ENCODE measurements around the gene PDE1A. TPM values are rescaled to one million over a fixed set of nuclear protein-coding genes. Genes with fewer than 3 reads are reported as not detected.

PDE1A gene
- total and polyA plus RNA-seq, 8 donors: 0.60 to 4.2 (median 1.6) TPM

DNA sequence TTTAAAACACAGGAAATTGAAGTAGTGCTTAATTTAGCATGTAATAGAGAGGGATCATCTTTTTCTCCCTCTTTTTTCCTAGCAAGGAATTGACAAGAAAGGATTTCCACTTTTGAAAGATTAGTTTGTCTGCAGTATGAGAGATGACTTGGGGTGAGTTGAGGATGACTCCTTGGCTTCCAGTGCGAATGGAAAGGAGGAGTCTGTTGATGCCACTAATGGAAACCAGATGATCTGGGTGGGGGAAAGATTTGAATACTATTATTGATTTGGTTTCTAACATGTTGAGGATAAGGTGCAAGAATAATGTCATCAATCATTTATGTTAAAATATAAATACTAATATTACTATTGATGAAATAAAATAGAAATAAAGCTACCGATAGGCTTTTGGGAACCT, 235.8 kb downstream of the PDE1A start:
- H3K9me3 ChIP-seq: no peaks in the 10 kb centered on the region
- H3K27me3 ChIP-seq: no peaks in the 10 kb centered on the region
- H3K4me3 ChIP-seq: no peak overlapping the region
- WGBS, 2 donors: 88% methylated on average over 2 of the region's 2 CpGs
- FAIRE-seq: no peak
- intact Hi-C loops (cut with DNase I): no loop called here
- TF ChIP-seq, protein P1, sequence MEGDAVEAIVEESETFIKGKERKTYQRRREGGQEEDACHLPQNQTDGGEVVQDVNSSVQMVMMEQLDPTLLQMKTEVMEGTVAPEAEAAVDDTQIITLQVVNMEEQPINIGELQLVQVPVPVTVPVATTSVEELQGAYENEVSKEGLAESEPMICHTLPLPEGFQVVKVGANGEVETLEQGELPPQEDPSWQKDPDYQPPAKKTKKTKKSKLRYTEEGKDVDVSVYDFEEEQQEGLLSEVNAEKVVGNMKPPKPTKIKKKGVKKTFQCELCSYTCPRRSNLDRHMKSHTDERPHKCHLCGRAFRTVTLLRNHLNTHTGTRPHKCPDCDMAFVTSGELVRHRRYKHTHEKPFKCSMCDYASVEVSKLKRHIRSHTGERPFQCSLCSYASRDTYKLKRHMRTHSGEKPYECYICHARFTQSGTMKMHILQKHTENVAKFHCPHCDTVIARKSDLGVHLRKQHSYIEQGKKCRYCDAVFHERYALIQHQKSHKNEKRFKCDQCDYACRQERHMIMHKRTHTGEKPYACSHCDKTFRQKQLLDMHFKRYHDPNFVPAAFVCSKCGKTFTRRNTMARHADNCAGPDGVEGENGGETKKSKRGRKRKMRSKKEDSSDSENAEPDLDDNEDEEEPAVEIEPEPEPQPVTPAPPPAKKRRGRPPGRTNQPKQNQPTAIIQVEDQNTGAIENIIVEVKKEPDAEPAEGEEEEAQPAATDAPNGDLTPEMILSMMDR (IDR thresholded peaks at IDR 0.05): no peak
- no peak for ATAC-seq
- H3K36me3 ChIP-seq: no peaks in the 10 kb centered on the region
- no peak overlapping the region for H3K27ac ChIP-seq
- H3K4me1 ChIP-seq: no peaks in the 10 kb centered on the region
- no peak for DNase-seq

DNA sequence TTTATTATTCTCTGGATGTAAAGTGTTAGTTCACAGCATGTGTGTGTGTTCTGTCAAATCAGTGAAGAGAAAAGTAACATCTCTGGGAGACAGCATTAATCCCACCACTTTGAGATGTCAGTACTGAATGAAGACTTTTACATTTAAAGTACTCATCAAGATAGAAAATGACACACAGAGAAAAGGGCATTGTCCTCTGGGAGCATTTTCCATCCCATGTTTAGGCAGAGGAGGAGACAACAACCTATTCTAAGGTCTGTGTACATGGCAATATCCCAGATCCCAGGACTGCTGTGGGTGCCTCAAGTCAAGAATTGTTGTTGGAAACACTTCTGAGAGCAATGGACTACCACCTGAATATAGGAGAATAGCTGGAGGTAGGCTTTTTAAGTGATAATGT, 239.7 kb downstream of the PDE1A start:
- no peaks in the 10 kb centered on the region for H3K9me3 ChIP-seq
- TF ChIP-seq, protein P1 (IDR thresholded peaks at IDR 0.05): no peak
- FAIRE-seq: no peak
- no peaks in the 10 kb centered on the region for H3K27me3 ChIP-seq
- no peaks in the 10 kb centered on the region for H3K4me1 ChIP-seq
- H3K36me3 ChIP-seq: no peaks in the 10 kb centered on the region
- no peak overlapping the region for H3K4me3 ChIP-seq
- H3K27ac ChIP-seq: no peak overlapping the region
- intact Hi-C loops (cut with DNase I): loop anchor here in 2 of 3 donors (5.0 kb wide), 1 partner anchor 465 kb away; no protein-coding TSS in a partner anchor
- no peak for ATAC-seq
- DNase-seq: no peak

DNA sequence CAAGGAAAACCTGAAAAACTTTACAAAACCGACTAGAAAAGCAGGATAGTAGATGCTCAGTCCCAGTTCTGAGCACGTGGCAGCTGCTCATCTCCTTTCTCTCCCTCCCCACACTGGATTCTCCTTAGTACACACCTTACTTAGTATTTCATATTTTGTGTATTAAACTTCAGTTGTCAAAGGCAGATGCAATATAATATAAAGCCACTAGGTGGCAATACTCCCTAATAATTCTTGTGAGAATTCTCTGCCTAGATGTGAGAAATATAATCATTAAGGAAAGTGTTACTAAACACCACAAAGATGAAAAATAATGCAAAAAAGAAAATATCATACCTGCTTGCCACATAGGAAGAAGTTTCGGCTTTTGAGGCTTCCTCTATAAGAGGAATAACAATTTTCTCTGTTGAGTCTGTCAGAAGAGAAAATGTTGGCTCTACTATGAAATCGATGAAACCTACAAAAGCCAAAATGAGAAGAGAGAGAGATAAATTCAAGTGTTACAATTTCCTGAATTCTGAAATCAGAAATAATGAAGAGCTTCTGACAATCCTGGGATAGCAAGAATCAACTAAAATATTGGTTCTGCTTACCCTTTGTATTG, 240.6 kb downstream of the PDE1A start:
- Histone ChIP-seq H3K4me1 (no peaks in the 10 kb centered on the region), H3K36me3 (no peaks in the 10 kb centered on the region), H3K4me3 (no peak overlapping the region), H3K27ac (no peak overlapping the region), H3K9me3 (no peaks in the 10 kb centered on the region), H3K27me3 (no peaks in the 10 kb centered on the region)
- no peak for DNase-seq
- TF ChIP-seq, protein P1 (IDR thresholded peaks at IDR 0.05): peak; percentile 68 to 84 (median 76)
- 26 to 28% methylated on average over 4 of the region's 4 CpGs for WGBS, 2 donors
- peak in 3 of 4 donors; percentile 68 to 79 (median 77) for ATAC-seq
- FAIRE-seq: peak; percentile 91
- intact Hi-C loops (cut with DNase I): loop anchor here in 2 of 3 donors (5.0 kb wide), 1 partner anchor 466 kb away; no protein-coding TSS in a partner anchor

DNA sequence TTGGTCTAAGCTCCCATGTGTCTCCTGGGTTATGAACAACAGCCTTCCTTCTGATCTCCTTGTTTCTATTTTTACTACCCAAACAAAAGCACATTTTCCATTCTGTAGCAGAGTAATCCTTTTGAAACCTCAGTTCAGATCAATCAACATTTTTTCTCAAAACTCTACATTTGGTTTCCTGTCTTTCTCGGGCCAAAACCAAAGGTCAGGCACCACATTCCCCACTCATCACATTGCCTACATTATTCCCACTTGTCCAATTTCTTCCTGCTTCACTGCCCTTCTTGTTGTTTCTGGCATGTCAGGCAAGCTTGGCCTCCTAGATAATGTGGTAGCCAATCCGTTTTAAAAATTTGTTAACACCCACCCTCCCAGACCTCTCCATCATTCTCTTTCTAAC, 244.4 kb downstream of the PDE1A start:
- intact Hi-C loops (cut with DNase I): no loop called here
- TF ChIP-seq, protein P1 (IDR thresholded peaks at IDR 0.05): no peak
- no peak for FAIRE-seq

DNA sequence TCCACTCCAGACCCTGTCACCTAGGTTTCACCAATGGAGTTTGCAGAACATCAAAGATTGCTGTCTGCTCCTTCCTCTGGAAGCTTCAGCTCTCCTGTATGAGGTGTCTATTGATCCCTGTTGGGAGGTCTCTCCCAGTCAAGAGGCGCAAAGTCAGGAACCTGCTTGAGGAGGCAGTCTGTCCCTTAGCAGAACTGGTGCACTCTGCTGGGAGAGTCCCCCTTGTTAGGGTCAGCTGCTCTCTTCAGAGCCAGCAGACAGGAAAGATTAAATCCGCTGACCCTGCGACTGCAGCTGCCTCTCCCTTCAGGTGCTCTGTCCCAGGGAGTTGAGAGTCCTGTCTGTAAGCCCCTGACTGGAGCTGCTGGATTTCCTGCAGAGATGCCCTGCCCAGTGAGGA, 245.5 kb downstream of the PDE1A start:
- TF ChIP-seq, protein P1 (IDR thresholded peaks at IDR 0.05): no peak
- Histone ChIP-seq H3K9me3 (no peaks in the 10 kb centered on the region), H3K4me3 (no peak overlapping the region), H3K4me1 (no peaks in the 10 kb centered on the region), H3K27ac (no peak overlapping the region), H3K27me3 (no peaks in the 10 kb centered on the region), H3K36me3 (no peaks in the 10 kb centered on the region)
- ATAC-seq (no peak), FAIRE-seq (no peak), DNase-seq (no peak)
- WGBS, 2 donors: 55 to 63% methylated on average over 3 of the region's 3 CpGs
- intact Hi-C loops (cut with DNase I): no loop called here

More for the DNA sequence above, 244.4 kb downstream of the PDE1A start:
- H3K4me3 ChIP-seq: no peak overlapping the region
- ATAC-seq: no peak
- no peaks in the 10 kb centered on the region for H3K27me3 ChIP-seq
- no peak for DNase-seq
- WGBS, 2 donors: 46 to 60% methylated on average over 2 of the region's 2 CpGs
- no peak overlapping the region for H3K27ac ChIP-seq
- no peaks in the 10 kb centered on the region for H3K9me3 ChIP-seq
- H3K4me1 ChIP-seq: no peaks in the 10 kb centered on the region
- no peaks in the 10 kb centered on the region for H3K36me3 ChIP-seq
